GM12891 (cell line): ENCODE data around the gene TAOK1.

ENCODE experiments used
- DNase-seq: peaks from one replicate; pipeline ENCODE4 v3.0.0; 2011; ENCODE audit warnings: low spot score; ENCODE audit not compliant: insufficient read length
- FAIRE-seq: peaks from 2 replicates; lab custom pipeline; 2011; peaks lifted over from hg19 to GRCh38; lab: Jason Lieb, UNC
- PAX5 ChIP-seq: IDR thresholded peaks from 2 replicates; pipeline ENCODE4 v1.6.1; 2011; ENCODE audit warnings: low read length, moderate library complexity, mild to moderate bottlenecking; ENCODE audit not compliant: insufficient read depth, severe bottlenecking
- POLR2A ChIP-seq: IDR thresholded peaks from 2 replicates; pipeline ENCODE4 v1.6.1; 2011; ENCODE audit warnings: low read depth, low read length, control low read depth
- POLR2AphosphoS5 ChIP-seq: IDR thresholded peaks from 2 replicates; pipeline ENCODE4 v1.6.1; 2011; ENCODE audit warnings: low read depth, low read length, control low read depth
- POU2F2 ChIP-seq: IDR thresholded peaks from 2 replicates; pipeline ENCODE4 v1.6.1; 2011; ENCODE audit warnings: low read depth, mild to moderate bottlenecking, control low read depth, low read length, moderate library complexity
- SPI1 ChIP-seq: IDR thresholded peaks from 2 replicates; pipeline ENCODE4 v1.6.1; 2011; ENCODE audit warnings: low read depth, low read length, control low read depth
- TAF1 ChIP-seq: IDR thresholded peaks from 2 replicates; pipeline ENCODE4 v1.6.1; 2011; ENCODE audit warnings: low read depth, low read length, control low read depth

TAOK1 gene

GRCh38 chr17:29593591-29594518 is 203.7 kb downstream of the TAOK1 start:
- no peak for TF ChIP-seq POU2F2
- no peak for TF ChIP-seq POLR2AphosphoS5
- no peak for TF ChIP-seq PAX5
- no peak for TF ChIP-seq TAF1
- TF ChIP-seq POLR2A, result no peak
- no peak for FAIRE-seq
- DNase-seq, result no peak

DNA sequence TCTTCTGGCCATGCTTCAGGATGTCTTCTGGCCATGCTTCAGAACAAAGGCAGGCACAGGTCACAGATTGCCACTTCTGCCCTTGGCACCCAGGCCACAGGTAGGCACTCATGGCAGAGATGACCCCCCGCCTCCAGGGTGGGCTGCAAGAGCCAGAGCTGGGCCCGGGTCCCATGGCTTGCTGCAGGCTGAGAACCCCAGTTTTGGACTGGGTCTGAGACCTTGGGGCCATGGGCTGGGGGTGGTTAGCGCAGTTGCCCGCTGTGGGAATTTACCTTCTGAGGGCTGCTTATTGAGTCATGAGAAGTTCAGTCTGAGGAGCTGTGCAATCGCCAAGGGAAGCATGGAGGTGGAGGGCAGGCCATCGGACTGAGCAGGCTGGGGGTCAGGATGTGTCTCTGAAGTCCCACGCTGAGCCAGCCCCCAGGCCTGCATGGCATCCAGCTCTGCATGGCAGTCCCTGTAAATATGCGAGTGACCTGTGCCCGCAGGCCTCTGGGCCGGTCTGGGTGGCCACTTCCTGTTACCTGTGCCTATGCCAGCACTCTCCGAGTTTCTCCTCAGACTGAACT is 204.4 kb downstream of the TAOK1 start:
- TF ChIP-seq TAF1 (no peak), PAX5 (no peak), POLR2AphosphoS5 (no peak), POU2F2 (no peak), SPI1 (no peak), POLR2A (no peak)
- FAIRE-seq (no peak), DNase-seq (no peak)

- TF ChIP-seq SPI1, result no peak
- TF ChIP-seq POU2F2, result no peak
- no peak for TF ChIP-seq POLR2AphosphoS5
- no peak for TF ChIP-seq TAF1
- TF ChIP-seq PAX5, result no peak
- TF ChIP-seq POLR2A, result no peak
- DNase-seq (no peak), FAIRE-seq (no peak)
Measured at GRCh38 chr17:29595107-29595942, 205.2 kb downstream of the TAOK1 start.

GRCh38 chr17:29595943-29596774 is 206.0 kb downstream of the TAOK1 start:
- TF ChIP-seq POLR2A (no peak), POLR2AphosphoS5 (no peak), SPI1 (no peak), TAF1 (no peak), POU2F2 (no peak), PAX5 (no peak)
- no peak for FAIRE-seq
- DNase-seq, result no peak

GRCh38 chr17:29596811-29597210 is 206.6 kb downstream of the TAOK1 start:
- FAIRE-seq (no peak), DNase-seq (no peak)
- TF ChIP-seq TAF1, result no peak
- no peak for TF ChIP-seq POU2F2
- no peak for TF ChIP-seq PAX5
- no peak for TF ChIP-seq SPI1
- no peak for TF ChIP-seq POLR2AphosphoS5
- TF ChIP-seq POLR2A, result no peak

DNA sequence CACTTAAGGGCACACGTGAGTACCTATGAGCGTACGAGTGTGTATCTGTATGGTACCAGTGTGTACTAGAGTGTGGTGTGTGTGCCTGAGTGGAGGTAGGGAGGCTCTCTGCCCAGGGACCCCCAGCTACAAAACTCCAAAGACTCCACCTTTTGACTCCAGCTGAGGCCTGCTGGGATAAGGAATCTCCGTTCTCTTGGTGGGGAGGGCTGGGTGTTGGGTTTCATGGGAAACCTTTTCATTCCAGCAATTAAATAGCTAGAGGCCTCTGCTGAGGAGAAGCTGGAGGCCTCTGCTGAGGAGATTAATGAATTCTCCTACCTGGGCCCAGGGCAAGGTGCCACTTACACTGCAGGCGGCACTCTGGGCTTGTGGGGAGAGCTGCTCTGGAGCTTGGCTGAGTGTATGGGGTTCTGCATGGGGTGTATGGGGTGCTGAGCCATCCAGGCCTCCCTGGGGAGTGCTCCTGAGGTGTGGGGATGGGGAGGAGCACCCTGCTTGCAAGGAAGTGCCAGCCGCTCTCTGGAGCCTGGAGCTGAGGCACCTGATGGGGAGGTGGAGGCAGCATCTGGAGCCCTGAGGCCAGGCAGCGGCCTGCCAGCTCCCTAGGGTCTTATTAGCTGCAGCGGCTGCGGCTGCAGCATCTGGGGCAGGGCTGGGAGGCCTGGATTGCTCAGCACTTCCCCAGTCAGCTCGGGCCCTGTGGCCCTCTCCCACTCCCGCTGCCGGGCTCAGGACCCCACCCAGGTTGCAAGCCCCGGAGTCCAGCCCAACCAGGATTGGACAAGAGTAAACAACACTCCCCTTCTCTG is 207.4 kb downstream of the TAOK1 start:
- TF ChIP-seq TAF1, result no peak
- no peak for TF ChIP-seq POLR2AphosphoS5
- TF ChIP-seq SPI1, result no peak
- no peak for TF ChIP-seq POU2F2
- TF ChIP-seq PAX5, result no peak
- no peak for TF ChIP-seq POLR2A
- FAIRE-seq (no peak), DNase-seq (no peak)
